PC-3 (cell line): Measurements from ENCODE around the gene CDH13. TPM values are rescaled to one million over a fixed set of nuclear protein-coding genes. Genes with fewer than 3 reads are reported as not detected.

Source experiments
- ATAC-seq: fragments of 200-7000 bp; cut with Tn5 transposase; 2 replicates; pipeline ENCODE4 v1.9.1; 2020; ENCODE audit warnings: mild to moderate bottlenecking, moderate library complexity
- BruUV-seq: library from RNA; stranded (reverse); fragments of 400-500 nt; replicated peaks from 2 replicates; lab custom pipeline; 2021; lab: Mats Ljungman, UMichigan
- CTCF ChIA-PET: fragments of 300-600 bp; sonication (Branson Sonifier 250); formaldehyde crosslinking; loops from one replicate; lab custom pipeline; 2022; ENCODE audit warnings: antibody characterized with exemption; lab: Charles Lee
- POLR2A ChIA-PET: fragments of 300-600 bp; sonication (Branson Sonifier 250); formaldehyde crosslinking; loops from one replicate; lab custom pipeline; 2022; ENCODE audit warnings: antibody characterized with exemption; ENCODE audit not compliant: unreplicated experiment; lab: Charles Lee
- DNase-seq: peaks from one replicate; pipeline ENCODE4 v3.0.0-alpha.2; 2015
- H2AFZ ChIP-seq: fragments of 300-600 bp; sonication (generic); 2 replicates; pipeline ENCODE4 v1.6.0; 2016; ENCODE audit warnings: antibody characterized with exemption, low read length
- H3F3A ChIP-seq: fragments of 300-600 bp; sonication (generic); one replicate; pipeline ENCODE4 v1.6.0; 2017; ENCODE audit warnings: antibody characterized with exemption, low read length, control low read depth, mild to moderate bottlenecking; ENCODE audit not compliant: unreplicated experiment
- H3K27ac ChIP-seq: fragments of 300-600 bp; sonication (generic); 2 replicates; pipeline ENCODE4 v1.5.1; 2016; ENCODE audit warnings: mild to moderate bottlenecking, low read length
- H3K27me3 ChIP-seq: fragments of 300-600 bp; sonication (generic); 2 replicates; pipeline ENCODE4 v1.6.1; 2016; ENCODE audit warnings: low read length, mixed read lengths
- H3K36me3 ChIP-seq: fragments of 300-600 bp; sonication (generic); 2 replicates; pipeline ENCODE4 v1.6.1; 2016; ENCODE audit warnings: low read depth, mixed run types, low read length, mixed read lengths
- H3K4me1 ChIP-seq: fragments of 300-600 bp; sonication (generic); 2 replicates; pipeline ENCODE4 v1.5.1; 2016; ENCODE audit warnings: low read length; ENCODE audit not compliant: insufficient read depth
- H3K4me2 ChIP-seq: fragments of 300-600 bp; sonication (generic); 2 replicates; pipeline ENCODE4 v1.6.0; 2016; ENCODE audit warnings: low read length
- H3K4me3 ChIP-seq: fragments of 300-600 bp; sonication (generic); 2 replicates; pipeline ENCODE4 v1.5.1; 2016; ENCODE audit warnings: mild to moderate bottlenecking, low read length, mixed read lengths
- H3K79me2 ChIP-seq: fragments of 300-600 bp; sonication (generic); 2 replicates; pipeline ENCODE4 v1.6.1; 2017; ENCODE audit warnings: low read length, mixed read lengths
- H3K9ac ChIP-seq: fragments of 300-600 bp; sonication (generic); 2 replicates; pipeline ENCODE4 v1.6.0; 2016; ENCODE audit warnings: mild to moderate bottlenecking, low read length
- H3K9me2 ChIP-seq: fragments of 300-600 bp; sonication (generic); replicated peaks from 2 replicates; pipeline ENCODE4 v1.6.1; 2016; ENCODE audit warnings: mixed run types, low read length, mixed read lengths
- H3K9me3 ChIP-seq: fragments of 300-600 bp; sonication (generic); 2 replicates; pipeline ENCODE4 v1.6.1; 2016; ENCODE audit warnings: low read length, mixed read lengths
- H4K20me1 ChIP-seq: fragments of 300-600 bp; sonication (generic); 2 replicates; pipeline ENCODE4 v1.6.1; 2016; ENCODE audit warnings: low read length, mixed read lengths
- EZH2 ChIP-seq: fragments of 300-600 bp; sonication (generic); IDR thresholded peaks from one replicate; pipeline ENCODE4 v1.6.1; 2017; ENCODE audit warnings: antibody characterized with exemption, mild to moderate bottlenecking, low read length; ENCODE audit not compliant: unreplicated experiment
- EZH2phosphoT487 ChIP-seq: fragments of 300-600 bp; sonication (generic); IDR thresholded peaks from 2 replicates; pipeline ENCODE4 v1.6.1; 2018; ENCODE audit warnings: mild to moderate bottlenecking, antibody characterized with exemption, low read length, borderline replicate concordance
- intact Hi-C: fragments of 100-400 bp; cut with micrococcal nuclease; formaldehyde crosslinking; loops from 2 replicates; pipeline ENCODE4 v1.9.0; 2023
- total RNA-seq: library from RNA; depleted of rRNA; stranded (reverse); fragments of >200 nt; gene quantifications from 2 replicates; pipeline ENCODE4 v1.2.3, GENCODE V29; 2014
- TF ChIP-seq, protein P1 (sequence below): fragments of 300-600 bp; sonication (generic); conservative IDR thresholded peaks from 2 replicates; pipeline ENCODE4 v1.5.1; 2017; ENCODE audit warnings: antibody characterized with exemption, low read depth, mild to moderate bottlenecking, low read length

CDH13 gene
- total RNA-seq, 1 experiment from 2014 or later: 0.36 TPM

DNA sequence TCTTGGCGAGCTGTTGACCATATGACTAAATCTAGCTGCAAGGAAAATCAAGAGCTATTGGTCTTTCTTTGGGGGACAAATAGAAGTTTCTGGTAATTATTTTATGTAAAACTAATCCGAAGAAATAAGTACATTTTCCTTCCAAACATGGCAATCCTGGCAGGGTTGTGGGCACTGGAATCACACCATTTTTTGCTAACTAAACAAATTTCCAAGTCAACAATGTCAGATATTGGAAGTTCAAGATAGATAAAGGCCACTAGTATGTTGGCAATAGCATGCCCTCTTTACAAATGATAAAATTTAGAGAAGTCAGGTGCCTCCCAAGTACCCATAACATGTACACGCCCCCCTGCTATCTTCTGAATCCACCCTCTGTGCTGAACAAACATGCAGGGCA lies 330.4 kb downstream of the CDH13 start:
- TF ChIP-seq, protein P1, sequence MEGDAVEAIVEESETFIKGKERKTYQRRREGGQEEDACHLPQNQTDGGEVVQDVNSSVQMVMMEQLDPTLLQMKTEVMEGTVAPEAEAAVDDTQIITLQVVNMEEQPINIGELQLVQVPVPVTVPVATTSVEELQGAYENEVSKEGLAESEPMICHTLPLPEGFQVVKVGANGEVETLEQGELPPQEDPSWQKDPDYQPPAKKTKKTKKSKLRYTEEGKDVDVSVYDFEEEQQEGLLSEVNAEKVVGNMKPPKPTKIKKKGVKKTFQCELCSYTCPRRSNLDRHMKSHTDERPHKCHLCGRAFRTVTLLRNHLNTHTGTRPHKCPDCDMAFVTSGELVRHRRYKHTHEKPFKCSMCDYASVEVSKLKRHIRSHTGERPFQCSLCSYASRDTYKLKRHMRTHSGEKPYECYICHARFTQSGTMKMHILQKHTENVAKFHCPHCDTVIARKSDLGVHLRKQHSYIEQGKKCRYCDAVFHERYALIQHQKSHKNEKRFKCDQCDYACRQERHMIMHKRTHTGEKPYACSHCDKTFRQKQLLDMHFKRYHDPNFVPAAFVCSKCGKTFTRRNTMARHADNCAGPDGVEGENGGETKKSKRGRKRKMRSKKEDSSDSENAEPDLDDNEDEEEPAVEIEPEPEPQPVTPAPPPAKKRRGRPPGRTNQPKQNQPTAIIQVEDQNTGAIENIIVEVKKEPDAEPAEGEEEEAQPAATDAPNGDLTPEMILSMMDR: no peak
- TF ChIP-seq EZH2phosphoT487 (no peak), EZH2 (no peak)
- no peak for ATAC-seq
- Histone ChIP-seq H2AFZ (no peak overlapping the region), H3K27me3 (no peaks in the 10 kb centered on the region), H3K9ac (no peak overlapping the region), H3K36me3 (no peaks in the 10 kb centered on the region), H3K9me2 (no peaks in the 10 kb centered on the region), H3K4me1 (no peaks in the 10 kb centered on the region), H3K27ac (no peak overlapping the region), H3F3A (no peaks in the 10 kb centered on the region), H3K79me2 (no peaks in the 10 kb centered on the region), H3K9me3 (no peaks in the 10 kb centered on the region), H3K4me3 (no peak overlapping the region), H4K20me1 (no peaks in the 10 kb centered on the region), H3K4me2 (no peak overlapping the region)
- CTCF ChIA-PET: no interaction called here
- no peak for DNase-seq
- POLR2A ChIA-PET: no interaction called here
- intact Hi-C loops: no loop called here
- no TSS peak for BruUV-seq

- ATAC-seq (no peak), DNase-seq (no peak)
- ChIA-PET POLR2A (no interaction called here), CTCF (no interaction called here)
- Histone ChIP-seq H3K9me2 (no peaks in the 10 kb centered on the region), H3K27ac (no peak overlapping the region), H3K9ac (no peak overlapping the region), H3K79me2 (no peaks in the 10 kb centered on the region), H3K27me3 (peaks cover 8% of the 10 kb centered on the region), H2AFZ (no peak overlapping the region), H3K4me1 (no peaks in the 10 kb centered on the region), H3K36me3 (no peaks in the 10 kb centered on the region), H4K20me1 (no peaks in the 10 kb centered on the region), H3F3A (no peaks in the 10 kb centered on the region), H3K4me2 (no peak overlapping the region), H3K9me3 (no peaks in the 10 kb centered on the region), H3K4me3 (no peak overlapping the region)
- TF ChIP-seq, protein P1: no peak
- no peak for TF ChIP-seq EZH2
- no peak for TF ChIP-seq EZH2phosphoT487
- no TSS peak for BruUV-seq
- intact Hi-C loops: no loop called here
Measured at GRCh38 chr16:82960918-82961317, 334.1 kb downstream of the CDH13 start.

GRCh38 chr16:82963653-82964052 lies 336.9 kb downstream of the CDH13 start:
- no TSS peak for BruUV-seq
- peaks cover 8% of the 10 kb centered on the region for H3K27me3 ChIP-seq
- intact Hi-C loops: no loop called here

More at GRCh38 chr16:82963653-82964052, 336.9 kb downstream of the CDH13 start:
- Histone ChIP-seq H3K36me3 (no peaks in the 10 kb centered on the region), H3K9me3 (no peaks in the 10 kb centered on the region), H2AFZ (no peak overlapping the region), H4K20me1 (no peaks in the 10 kb centered on the region), H3K4me2 (no peak overlapping the region), H3F3A (no peaks in the 10 kb centered on the region), H3K4me1 (no peaks in the 10 kb centered on the region), H3K4me3 (no peak overlapping the region), H3K79me2 (no peaks in the 10 kb centered on the region), H3K9me2 (no peaks in the 10 kb centered on the region), H3K27ac (no peak overlapping the region), H3K9ac (no peak overlapping the region)
- ChIA-PET POLR2A (no interaction called here), CTCF (no interaction called here)
- TF ChIP-seq EZH2: no peak
- no peak for TF ChIP-seq EZH2phosphoT487
- TF ChIP-seq, protein P1: no peak
- DNase-seq (no peak), ATAC-seq (no peak)
